ENCODE measurements around the gene PRKACG.

PRKACG gene

GRCh38 chr9:68981789-68982188 is 32.1 kb downstream of the PRKACG start:
- DNase-seq = no peak
- Histone ChIP-seq H3K36me3 (replicated peaks; ENCODE audit: insufficient read depth, low read length) (no peaks in the 10 kb centered on the region), H3K4me1 (ENCODE audit: low read length) (peaks cover 26% of the 10 kb centered on the region), H2AFZ (ENCODE audit: low read length) (no peak overlapping the region), H3K79me2 (ENCODE audit: low read length) (no peaks in the 10 kb centered on the region), H3K4me2 (ENCODE audit: low read depth, low read length) (no peak overlapping the region), H3K27me3 (replicated peaks; ENCODE audit: insufficient read depth, low read length) (no peaks in the 10 kb centered on the region), H4K20me1 (ENCODE audit: insufficient read depth, low read length) (no peaks in the 10 kb centered on the region), H3K9ac (ENCODE audit: low read length) (no peak overlapping the region), H3K27ac (ENCODE audit: low read length) (no peak overlapping the region), H3K9me2 (replicated peaks; ENCODE audit: insufficient read depth, low read length) (no peaks in the 10 kb centered on the region), H3K4me3 (ENCODE audit: low read length) (no peak overlapping the region), H3K9me3 (replicated peaks; ENCODE audit: insufficient read depth, low read length) (no peaks in the 10 kb centered on the region), H3F3A (ENCODE audit: insufficient read depth, low read length) (peaks cover 14% of the 10 kb centered on the region)
- no peak for TF ChIP-seq EZH2phosphoT487 (IDR thresholded peaks at IDR 0.05; ENCODE audit: low read length)
- TF ChIP-seq CTCF (IDR thresholded peaks at IDR 0.05; ENCODE audit: low read length) = no peak
- TF ChIP-seq EZH2 (optimal IDR thresholded peaks at IDR 0.05; ENCODE audit: low read depth, low read length) = no peak

- Histone ChIP-seq H3K79me2 (ENCODE audit: low read length) (no peaks in the 10 kb centered on the region), H3K27me3 (replicated peaks; ENCODE audit: insufficient read depth, low read length) (no peaks in the 10 kb centered on the region), H3K4me2 (ENCODE audit: low read depth, low read length) (no peak overlapping the region), H3K4me1 (ENCODE audit: low read length) (peaks cover 26% of the 10 kb centered on the region), H3K9ac (ENCODE audit: low read length) (no peak overlapping the region), H3K27ac (ENCODE audit: low read length) (no peak overlapping the region), H2AFZ (ENCODE audit: low read length) (no peak overlapping the region), H3K9me3 (replicated peaks; ENCODE audit: insufficient read depth, low read length) (no peaks in the 10 kb centered on the region), H3K36me3 (replicated peaks; ENCODE audit: insufficient read depth, low read length) (no peaks in the 10 kb centered on the region), H3K4me3 (ENCODE audit: low read length) (no peak overlapping the region), H4K20me1 (ENCODE audit: insufficient read depth, low read length) (no peaks in the 10 kb centered on the region), H3F3A (ENCODE audit: insufficient read depth, low read length) (peaks cover 14% of the 10 kb centered on the region), H3K9me2 (replicated peaks; ENCODE audit: insufficient read depth, low read length) (no peaks in the 10 kb centered on the region)
- no peak for TF ChIP-seq CTCF (IDR thresholded peaks at IDR 0.05; ENCODE audit: low read length)
- no peak for TF ChIP-seq EZH2phosphoT487 (IDR thresholded peaks at IDR 0.05; ENCODE audit: low read length)
- TF ChIP-seq EZH2 (optimal IDR thresholded peaks at IDR 0.05; ENCODE audit: low read depth, low read length) = no peak
- no peak for DNase-seq
These were observed 33.5 kb downstream of the PRKACG start for GRCh38 chr9:68980341-68980914.

- Histone ChIP-seq H3K9ac (ENCODE audit: low read length) (no peak overlapping the region), H3K9me2 (replicated peaks; ENCODE audit: insufficient read depth, low read length) (no peaks in the 10 kb centered on the region), H3K4me2 (ENCODE audit: low read depth, low read length) (no peak overlapping the region), H4K20me1 (ENCODE audit: insufficient read depth, low read length) (no peaks in the 10 kb centered on the region), H3F3A (ENCODE audit: insufficient read depth, low read length) (peaks cover 14% of the 10 kb centered on the region), H3K79me2 (ENCODE audit: low read length) (no peaks in the 10 kb centered on the region), H2AFZ (ENCODE audit: low read length) (no peak overlapping the region), H3K9me3 (replicated peaks; ENCODE audit: insufficient read depth, low read length) (no peaks in the 10 kb centered on the region), H3K36me3 (replicated peaks; ENCODE audit: insufficient read depth, low read length) (no peaks in the 10 kb centered on the region), H3K4me3 (ENCODE audit: low read length) (no peak overlapping the region), H3K27me3 (replicated peaks; ENCODE audit: insufficient read depth, low read length) (no peaks in the 10 kb centered on the region), H3K27ac (ENCODE audit: low read length) (no peak overlapping the region), H3K4me1 (ENCODE audit: low read length) (peaks cover 26% of the 10 kb centered on the region)
- no peak for DNase-seq
- TF ChIP-seq EZH2 (optimal IDR thresholded peaks at IDR 0.05; ENCODE audit: low read depth, low read length) (no peak), CTCF (IDR thresholded peaks at IDR 0.05; ENCODE audit: low read length) (no peak), EZH2phosphoT487 (IDR thresholded peaks at IDR 0.05; ENCODE audit: low read length) (no peak)
These were observed 34.2 kb downstream of the PRKACG start for GRCh38 chr9:68979538-68980314.

Data from MM.1S (cell line).